GM19238 (cell line): Measurements from ENCODE around the gene SEMA5B.

Experiments
- DNase-seq: peaks from one replicate; pipeline ENCODE4 v3.0.0; 2011; ENCODE audit warnings: low spot score; ENCODE audit not compliant: insufficient read length

The SEMA5B gene

DNA sequence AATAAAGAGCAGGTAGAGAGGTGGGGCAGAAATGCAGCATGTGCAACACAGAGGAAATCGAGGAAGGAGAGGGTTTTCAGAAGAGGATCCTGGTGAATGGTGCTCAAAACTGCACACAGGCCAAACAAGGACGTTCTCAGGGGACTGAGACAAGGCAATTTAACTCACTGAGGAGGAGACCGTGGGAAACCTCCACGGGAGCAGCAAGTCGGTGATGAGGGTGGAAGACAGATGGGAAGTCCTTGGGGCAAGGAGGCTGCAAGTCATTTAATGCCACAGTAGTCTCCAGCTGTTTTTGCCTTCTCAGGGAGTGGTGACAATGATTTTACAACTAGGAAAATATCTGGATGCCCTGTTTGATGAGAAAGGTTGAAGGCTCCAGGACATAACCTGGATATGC lies 27.8 kb upstream of the SEMA5B start:
- no peak for DNase-seq

DNA sequence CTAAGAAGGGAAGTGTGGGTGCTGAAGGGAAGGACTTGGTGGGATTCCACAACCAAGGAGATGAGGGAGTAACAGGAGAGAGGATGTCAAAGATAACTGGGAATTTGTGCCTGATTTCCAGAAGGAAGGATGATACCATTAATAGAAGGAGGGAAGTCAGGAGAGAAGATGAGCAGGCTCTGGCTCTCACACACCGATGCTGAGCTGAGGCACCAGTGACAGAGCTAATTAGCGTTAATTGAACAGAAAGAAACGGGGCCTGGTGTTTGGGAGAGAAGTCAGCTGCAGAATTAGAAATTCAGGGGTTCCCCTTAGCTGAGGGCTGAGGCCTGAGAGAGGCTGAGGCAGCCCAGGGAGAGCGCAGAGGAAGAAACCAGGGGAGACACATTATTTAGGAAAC lies 27.4 kb upstream of the SEMA5B start:
- DNase-seq: no peak

DNA sequence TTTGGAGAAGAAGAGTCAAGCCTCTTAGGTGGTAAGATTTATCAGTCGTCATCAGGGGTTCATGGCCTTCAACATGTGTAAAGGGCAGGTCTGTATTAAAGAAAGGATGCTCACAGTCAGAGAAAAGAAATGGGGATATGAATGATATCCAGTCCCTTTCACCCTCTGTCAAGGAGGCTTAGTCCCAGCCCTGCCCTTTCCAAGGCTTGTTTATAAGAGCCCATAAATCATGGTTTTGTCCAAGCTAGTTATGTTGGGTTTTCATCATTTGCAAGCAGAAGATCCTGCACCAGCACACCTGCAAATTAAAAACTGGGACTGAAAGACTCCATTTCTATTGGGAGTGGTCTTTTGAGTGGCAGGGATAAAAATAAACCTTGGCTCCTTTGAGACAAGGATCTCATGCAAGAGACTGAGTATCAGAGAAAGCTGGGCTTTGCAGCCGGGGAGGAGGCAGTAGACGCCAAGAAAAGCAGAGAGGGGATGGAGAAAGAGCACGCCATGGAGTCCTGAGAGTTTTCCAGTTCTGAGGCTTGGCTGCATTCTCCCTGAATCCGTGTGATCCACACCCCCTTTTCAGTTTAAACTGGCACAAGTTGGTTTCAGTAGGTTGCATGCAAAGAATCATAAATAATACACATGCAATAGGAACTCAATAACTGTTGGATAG lies 26.7 kb upstream of the SEMA5B start:
- no peak for DNase-seq

DNA sequence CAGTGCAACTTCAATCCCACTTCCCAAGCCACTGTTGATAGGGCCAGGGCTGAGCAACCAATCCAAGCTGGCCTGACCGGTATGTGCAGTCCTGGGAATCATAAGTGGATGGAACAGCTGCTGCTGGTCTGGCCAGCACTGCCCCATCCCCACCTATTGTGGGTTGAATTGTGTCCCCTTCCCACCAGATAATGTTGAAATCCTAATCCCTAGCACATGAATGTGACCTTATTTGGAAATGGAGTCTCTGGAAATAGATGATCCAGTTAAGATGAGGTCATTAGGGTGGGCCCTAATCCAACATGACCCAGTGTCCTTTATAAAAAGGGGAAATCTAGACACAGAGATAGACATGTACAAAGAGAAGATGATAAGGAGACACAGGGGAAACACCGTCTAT lies 25.5 kb upstream of the SEMA5B start:
- DNase-seq: no peak

DNA sequence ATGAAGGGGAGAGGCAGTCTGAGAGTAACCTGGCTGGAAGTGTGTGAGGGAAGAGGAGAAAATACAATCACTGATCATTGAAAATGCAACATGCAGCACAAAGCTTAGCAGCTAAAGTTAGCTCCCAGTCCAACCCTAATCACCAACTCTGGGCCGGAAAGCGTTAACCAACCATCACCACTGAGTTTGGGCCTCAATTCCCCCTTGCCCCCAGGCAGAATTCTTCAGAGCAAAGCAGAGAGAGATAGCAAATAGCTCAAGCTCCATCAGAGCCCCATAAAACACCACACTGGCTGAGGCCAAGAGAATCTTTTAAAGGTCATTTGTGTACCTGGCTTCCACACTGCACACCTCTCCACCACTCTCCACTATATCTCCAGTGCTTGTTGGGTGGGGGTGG lies 23.1 kb upstream of the SEMA5B start:
- DNase-seq: no peak

DNA sequence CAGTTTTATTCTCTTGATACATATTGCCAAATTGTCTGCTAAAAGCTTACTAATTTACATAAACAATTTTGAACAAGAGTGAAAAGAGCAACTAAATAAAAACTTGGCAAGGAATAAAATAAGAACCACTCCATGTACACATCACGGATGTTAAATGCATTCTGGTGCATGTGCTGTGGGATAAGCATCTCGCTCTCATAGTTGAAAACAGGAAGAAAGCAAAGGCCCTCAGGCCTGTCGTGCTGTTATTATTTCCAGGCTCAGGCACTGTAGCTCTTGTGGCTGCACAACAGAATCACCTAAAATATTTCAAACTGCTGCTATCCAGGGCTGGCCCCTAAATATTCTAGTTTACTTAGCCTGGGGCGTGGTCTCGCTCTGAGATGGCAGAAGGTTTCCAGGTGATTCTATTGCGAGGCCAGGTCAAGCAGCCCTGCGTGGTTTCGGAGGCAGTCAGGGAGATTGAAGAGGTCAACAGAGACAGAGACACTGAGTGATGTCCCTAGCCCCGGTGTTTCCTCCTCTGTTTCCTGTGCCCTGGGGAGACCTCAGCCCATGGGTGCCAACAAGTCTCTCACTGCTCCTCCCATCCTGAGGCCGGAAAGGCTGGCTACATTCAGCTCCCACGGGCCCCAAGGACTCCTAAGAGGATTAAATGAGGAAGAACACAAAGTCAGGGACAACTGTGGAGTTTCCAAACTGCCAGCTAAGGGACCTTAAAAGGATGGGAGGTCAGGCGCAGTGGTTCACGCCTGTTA lies 21.1 kb upstream of the SEMA5B start:
- DNase-seq: no peak

DNA sequence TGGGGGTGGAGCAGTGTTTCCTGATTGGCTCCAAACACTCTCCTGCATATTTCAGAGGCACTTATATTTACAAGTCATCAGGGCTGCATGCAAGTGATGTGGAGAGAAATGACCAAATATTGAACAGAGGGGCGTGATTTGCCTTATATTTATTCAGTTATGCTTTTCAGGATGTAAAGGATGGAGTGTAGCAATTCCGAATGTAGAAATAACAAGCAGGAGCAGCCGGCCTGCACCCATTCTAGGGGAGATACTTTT lies 19.4 kb upstream of the SEMA5B start:
- no peak for DNase-seq

DNA sequence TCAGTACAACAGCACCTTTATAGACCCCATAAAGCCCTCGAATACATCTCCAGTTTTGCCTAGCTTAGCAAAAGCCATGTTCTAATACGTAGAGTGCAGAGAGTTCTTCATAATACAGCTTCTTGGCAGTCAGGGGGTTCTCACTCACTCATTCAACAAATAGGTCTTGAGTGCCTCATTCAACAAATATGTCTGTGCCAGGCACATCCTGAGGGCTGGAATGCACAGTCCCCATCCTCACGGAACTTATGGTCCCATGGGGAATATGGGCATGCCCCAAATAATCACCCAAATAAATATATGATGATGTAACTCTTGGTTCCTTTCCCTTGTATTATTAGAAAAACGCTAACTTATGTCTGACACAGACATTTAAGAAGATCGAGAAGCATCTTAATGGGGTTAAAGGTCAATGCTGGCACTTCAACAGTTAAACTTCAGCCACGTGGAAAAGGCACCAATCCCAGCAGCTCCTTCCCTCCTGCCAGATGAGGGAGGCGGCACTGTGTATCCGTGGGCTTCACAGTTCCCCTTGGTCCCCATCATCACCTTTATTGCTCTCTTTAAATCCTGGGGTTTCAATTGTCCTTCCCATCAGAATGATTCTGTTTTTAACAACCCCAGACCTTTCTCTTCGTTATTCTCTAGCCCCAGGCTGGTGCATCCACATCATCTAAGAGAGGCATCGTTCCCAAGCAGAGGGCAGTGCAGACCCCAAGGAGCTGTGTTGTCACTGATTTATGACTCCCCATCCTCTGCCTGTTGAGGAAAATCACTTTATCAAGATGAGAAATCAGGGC lies 18.9 kb upstream of the SEMA5B start:
- DNase-seq: no peak

DNA sequence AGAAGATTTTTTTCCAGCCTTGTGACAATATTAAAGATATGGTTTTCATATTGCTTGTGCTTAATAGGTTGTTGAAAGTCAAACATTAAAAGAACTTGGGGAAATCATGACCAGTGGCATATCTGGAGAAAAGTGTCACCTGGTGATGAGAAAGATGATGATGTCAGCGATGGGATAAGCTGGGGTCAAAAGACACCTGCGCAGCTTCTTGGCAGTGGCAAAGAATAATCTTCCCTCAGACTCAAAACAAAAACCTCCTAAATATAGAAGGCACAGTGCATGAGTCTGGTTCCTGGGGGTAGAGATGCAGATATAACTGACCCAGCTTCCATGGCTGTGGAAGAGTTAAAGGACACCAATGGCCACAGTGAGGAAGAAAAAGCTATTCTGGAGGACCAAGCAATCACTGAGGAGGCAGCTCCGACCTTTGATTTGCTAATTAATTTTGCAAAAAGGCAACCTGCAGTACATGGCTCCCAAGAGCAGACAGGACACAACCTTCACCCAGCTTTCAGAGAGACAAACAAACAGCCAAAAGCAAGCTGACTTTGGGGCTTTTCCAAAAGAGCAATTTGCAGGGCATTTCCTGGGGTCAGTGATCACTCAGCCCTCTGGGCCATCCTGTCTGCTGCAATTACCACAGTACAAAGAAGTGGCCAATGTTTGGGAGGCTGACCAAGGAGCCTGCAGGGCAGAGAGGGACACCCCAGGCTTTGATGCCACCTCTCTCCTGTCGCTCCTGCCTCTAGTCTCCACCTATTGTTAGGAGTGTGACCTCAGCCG lies 17.6 kb upstream of the SEMA5B start:
- no peak for DNase-seq

DNA sequence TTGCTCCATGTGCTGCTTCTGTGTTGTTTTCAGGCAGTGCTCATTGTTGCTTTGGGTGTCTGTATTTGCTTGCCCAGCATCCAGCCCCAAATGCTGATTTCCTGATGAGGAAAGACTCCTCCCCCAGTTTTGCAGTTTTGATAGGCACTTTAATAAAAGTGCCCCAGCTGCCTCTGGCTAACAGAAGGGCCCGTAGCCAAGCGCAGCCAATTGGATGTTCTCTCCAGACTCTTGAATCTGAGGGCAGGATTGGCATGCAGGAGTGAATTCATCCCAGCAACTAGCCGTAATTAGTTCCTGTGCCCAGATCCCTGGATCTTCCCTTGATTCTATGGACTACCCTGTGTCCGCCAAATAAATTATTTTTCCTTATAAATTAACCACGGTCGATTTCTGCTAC lies 14.8 kb upstream of the SEMA5B start:
- DNase-seq: no peak

DNA sequence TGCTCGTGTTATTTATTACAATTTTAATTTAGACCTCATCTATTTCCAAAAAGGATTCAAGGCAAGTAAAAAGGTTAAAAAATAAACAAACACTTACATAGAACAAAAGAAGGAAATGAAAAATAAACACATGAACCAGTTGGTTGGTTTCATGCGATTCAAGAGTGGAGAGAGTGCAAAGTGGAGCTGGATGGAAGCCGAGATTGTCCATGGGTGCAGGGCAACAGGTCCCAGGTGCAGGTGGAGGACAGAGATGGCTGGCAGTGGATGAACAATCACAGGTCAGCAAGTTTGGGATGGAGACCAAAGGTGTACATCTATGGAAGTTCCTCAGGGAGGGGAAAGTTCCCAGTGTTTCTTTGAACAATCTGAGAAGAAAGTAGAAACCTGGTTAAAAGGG lies 11.6 kb upstream of the SEMA5B start:
- DNase-seq: no peak

DNA sequence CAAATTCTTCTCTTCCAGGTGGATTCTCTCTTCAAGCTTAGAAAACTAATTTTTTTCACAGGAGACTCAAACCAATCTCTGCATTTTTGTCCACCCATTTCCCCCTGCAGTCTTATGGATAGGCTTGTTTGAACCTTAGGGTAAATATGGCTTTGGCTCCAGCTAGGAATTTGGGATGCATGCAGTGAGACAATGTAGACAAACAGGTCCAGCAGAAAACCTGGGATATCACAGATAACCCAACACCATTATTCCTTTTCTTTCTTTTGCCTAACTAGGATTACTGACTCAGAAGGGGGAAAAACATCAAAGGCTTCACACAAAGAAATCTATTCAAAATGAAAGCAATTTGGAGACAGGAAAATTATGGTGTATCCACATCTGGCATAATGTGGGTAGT lies 11.2 kb upstream of the SEMA5B start:
- DNase-seq: no peak

DNA sequence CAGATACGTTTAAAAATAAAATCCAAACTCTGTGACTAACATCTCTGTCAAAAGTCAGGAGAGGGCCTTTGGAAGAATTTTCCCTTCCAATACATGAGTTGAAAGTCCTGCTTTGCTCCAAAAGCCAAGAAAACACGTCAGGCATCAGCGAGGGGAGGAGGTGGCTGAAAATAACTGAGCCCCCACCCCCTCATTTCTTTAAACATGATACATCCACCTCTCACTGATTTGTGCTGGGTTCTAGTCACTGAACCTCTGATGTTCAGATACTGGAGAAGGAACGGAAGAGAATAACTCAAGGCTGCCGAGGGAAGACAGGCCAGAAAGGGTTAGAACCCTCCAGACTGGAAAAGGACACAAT lies 9.4 kb upstream of the SEMA5B start:
- DNase-seq: no peak

DNA sequence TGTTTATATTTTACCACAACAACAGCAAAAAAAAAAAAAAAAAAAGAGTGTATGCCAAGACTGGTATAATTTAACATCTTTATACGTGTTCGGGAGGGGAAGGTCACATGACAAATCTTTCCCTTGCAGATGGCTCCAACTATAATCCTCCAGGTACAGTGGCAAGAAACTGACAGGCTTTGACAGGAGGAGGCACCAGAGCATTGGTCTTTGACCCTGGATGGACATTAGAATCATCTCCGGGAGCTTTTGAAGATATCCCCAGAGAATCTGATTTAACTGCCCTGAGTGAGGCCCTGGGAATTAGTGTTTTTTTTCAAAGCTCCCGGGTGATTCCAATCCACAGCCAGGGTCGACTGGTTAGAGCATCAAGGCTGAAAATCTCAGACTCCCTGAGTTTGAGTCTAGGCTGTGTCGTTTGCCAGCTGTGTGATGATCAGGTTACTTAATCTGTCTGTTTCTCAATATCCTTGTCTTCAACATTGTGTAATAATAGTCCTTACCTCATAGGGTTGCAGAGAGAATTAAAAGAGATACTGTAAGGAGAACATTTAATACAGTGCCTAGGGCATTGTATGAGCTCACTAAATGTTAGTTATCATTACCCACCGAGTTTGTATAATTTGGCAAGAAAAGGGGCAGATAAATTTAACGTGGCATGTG lies 8.9 kb upstream of the SEMA5B start:
- DNase-seq: no peak

DNA sequence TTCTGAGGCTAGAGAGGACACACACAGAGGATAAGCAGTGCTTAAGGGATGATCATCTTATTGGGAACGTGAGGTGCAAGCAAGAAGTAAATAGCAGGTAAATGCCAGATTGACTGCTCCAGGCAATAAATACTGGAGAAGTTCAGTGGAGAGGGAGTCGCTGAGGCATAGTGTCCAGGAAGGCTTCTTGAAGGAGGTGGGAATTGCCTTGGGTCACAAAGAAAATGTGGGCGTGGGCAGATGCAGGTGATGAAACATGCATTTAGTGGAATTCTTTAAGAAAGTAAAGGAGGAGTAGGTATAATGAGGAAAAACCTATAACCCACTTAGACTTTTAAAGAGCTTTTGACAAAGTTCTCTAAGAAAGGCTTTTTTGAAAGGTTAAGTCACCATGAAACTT lies 7.4 kb upstream of the SEMA5B start:
- no peak for DNase-seq

DNA sequence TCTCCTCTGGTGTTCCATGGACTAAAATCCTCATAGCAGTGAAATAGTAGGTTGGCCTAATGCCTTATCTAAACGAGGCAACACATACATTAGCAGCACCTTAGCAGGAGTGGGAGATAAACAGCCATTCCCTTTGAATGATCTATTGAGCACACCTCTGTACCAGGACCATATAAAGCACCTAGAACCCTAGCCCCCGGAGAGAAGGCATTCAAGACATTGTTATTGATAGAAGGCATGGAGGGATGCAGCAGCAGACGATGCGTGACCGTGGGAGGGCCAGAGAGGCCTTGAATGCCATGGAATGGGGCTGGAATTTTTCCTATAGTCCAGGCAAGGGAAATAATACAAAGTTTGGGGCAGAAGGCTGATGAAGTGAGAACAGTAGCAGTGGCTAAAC lies 6.6 kb upstream of the SEMA5B start:
- no peak for DNase-seq

DNA sequence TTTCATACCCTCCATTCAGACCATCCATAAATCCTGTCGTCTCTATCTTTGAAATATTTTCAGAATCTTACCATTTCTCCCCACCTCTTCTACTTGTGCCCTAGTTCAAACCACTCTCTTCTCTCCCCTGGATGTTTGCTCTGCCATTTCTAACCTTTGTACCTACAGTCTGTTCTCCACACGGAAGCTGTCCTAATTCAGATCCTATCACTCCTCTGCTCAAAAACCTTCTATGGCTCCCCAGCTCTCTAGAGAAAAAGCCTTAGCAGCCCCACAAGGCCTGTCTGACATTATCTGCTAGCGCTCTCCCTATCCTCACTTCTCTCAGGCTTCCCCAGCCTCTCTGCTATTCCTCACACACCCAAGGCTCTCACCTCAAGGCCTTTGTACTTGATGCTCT lies 4.5 kb upstream of the SEMA5B start:
- DNase-seq: no peak

DNA sequence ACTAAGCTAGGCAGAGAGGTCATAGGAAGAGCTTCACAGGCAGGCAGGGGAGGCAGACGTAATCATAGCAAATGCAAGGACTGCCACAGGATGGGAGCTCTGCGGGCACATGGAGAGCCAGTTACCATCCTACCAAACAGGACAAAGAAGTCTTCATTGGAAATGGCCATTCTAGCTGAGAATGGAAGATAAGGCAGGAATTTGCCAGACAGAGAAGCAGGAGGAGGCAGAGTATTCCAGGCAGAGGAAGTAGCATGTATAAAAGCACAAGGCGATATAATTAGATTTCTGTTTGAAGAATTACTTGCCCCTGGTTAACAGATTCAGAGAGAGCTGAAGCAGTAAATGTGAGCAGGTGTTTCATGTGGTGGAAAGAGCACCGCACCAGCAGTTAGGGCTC lies 3.5 kb upstream of the SEMA5B start:
- no peak for DNase-seq

DNA sequence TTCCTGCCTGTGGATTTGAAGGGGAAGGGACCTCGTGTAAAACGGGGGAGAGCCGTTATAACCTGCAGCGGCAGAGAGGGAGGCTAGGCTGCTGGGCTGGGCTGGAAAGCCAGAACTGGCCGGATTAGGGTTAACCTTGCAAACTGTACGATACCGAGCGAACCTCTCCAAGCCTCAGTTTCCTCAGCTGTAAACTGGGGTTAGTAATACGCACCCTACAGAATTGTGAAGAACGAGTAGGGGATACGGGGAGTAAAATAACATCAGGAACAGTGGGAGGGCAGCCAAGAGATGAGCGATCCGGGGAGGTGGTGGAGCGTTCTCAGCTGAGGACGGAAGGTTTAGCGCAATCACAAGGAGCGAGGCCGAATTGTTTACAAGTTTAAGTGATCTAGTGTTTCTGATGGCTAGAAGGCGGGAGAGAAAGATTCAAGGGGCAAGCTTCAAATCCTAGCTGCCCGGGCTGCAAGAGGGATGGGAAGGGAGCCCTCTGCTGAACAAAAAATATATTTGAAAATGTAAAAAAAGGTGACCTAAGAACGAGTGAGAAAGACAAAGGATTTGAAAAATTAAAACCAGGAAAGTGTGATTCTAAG lies 768 bp upstream of the SEMA5B start:
- DNase-seq: peak; percentile 49

DNA sequence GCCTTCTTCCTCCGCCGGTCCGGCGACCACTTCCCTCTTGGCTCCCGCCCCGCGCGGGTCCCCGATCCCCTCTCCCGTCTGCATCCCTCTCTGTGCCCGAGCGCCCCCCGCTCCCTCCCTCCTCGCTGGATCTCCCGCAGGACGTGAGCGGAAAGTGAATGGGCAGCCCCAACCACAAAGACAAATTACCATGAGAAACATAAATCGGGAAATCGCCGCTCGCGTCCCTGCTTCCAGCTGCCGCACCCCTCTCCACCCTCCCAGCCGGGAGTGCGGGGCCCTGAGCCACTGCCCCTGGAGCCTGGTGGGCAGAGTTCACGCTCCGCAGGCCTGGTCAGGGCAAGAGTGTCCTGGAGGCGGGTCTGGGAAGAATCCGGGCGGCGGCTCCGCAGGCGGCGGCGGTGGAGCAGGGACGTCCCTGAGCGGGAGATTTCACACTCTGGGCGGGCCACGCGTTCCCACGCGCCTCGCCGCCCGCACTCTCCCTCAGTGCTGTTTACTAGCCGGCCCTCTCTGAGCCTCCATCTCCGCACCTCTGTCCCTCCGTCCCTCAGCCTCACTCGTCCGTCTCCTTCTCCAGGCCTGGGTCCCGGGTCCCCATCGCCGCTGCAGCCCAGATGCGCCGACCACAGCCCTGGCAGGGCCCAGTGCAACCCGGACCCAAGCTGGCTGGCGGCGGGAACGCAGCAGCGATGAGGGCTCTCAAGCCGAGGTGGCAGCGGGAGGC lies 835 bp downstream of the SEMA5B start:
- peak; percentile 21 for DNase-seq
